Adrenal gland (tissue), 12 donors: Measurements from ENCODE around the gene PAQR5. TPM values are rescaled to one million over a fixed set of nuclear protein-coding genes. Genes with fewer than 3 reads are reported as not detected.

Experiments
- DNase-seq, 7 donors: peaks; one replicate each; pipeline ENCODE4 v3.0.0-alpha.2; 2019 to 2020
- H3K27ac ChIP-seq, 5 donors: fragments of 200-600 bp; sonication (generic) in 4 of 5; 1 replicate in 3 of 5; 2 replicates in 2 of 5; pipeline versions ENCODE4 v1.5.1 to v1.8.0; 2016 to 2020; ENCODE audit warnings: mild to moderate bottlenecking in 1 of 5
- H3K27me3 ChIP-seq: fragments of 200-600 bp; 2 replicates; pipeline ENCODE4 v1.8.0; 2021
- H3K36me3 ChIP-seq, 2 donors: fragments of 200-600 bp; replicated peaks in 1 of 2; 1 replicate in 1 of 2; 2 replicates in 1 of 2; pipeline versions ENCODE4 v1.5.1 to v1.8.0; 2018 to 2022
- H3K4me1 ChIP-seq, 2 donors: fragments of 200-600 bp; replicated peaks in 1 of 2; 1 replicate in 1 of 2; 2 replicates in 1 of 2; pipeline versions ENCODE4 v1.5.1 to v1.8.0; 2018 to 2021
- H3K4me3 ChIP-seq, 4 donors: fragments of 200-600 bp; sonication (generic) in 3 of 4; one replicate each; pipeline ENCODE4 v1.5.1; 2016 to 2018
- H3K9me3 ChIP-seq, 3 donors: fragments of 200-600 bp; sonication (generic) in 1 of 3; replicated peaks in 1 of 3; 1 replicate in 2 of 3; 2 replicates in 1 of 3; pipeline versions ENCODE4 v1.5.1 to v1.8.0; 2016 to 2021
- POLR2A ChIP-seq, 2 donors: fragments of 450-650 bp; IDR thresholded peaks; one replicate each; pipeline ENCODE4 v1.6.1; 2017; ENCODE audit warnings: antibody characterized with exemption in 2 of 2, mild to moderate bottlenecking in 2 of 2, moderate library complexity in 1 of 2
- WGBS, 4 donors: extraction: QIAGEN DNeasy Blood & Tissue Kit in 2 of 4; methylation state at CpG; one replicate each; pipeline versions ENCODE4 v1.1.5 to v1.1.7; 2013 to 2017; 5-methylcytosine and 5-hydroxymethylcytosine counted together
- intact Hi-C, 2 donors: fragments of 100-400 bp; cut with DNase I; formaldehyde crosslinking; loops; one replicate each; pipeline versions ENCODE4 v1.14.1 to v1.15.0; 2022 to 2023
- polyA plus RNA-seq, 3 donors: library from polyadenylated mRNA; stranded (reverse); fragments of 200-250 nt in 2 of 3; fragments of 350-450 nt in 1 of 3; fragmentation: Illumina TruSeq in 1 of 3; extraction: RNeasy Lipid Tissue Mini Kit (QIAGEN cat#74804) in 1 of 3; gene quantifications; one replicate each; pipeline ENCODE4 v1.2.3, GENCODE V29; 2013 to 2014
- total RNA-seq, 9 donors: library from RNA; depleted of rRNA in 4 of 9; stranded (reverse); fragments of >200 nt in 4 of 9; fragments of 120-200 nt in 1 of 9; fragmentation: NEBNext Ultra II Directional in 1 of 9; extraction: Animal tissue kit (Norgen Biotek cat#: 25700) in 1 of 9; gene quantifications; one replicate each; pipeline versions ENCODE4 v1.1.0 to v1.2.4, GENCODE V29; 2013 to 2023
- TF ChIP-seq, protein P1 (sequence below), 6 experiments: fragments of 450-650 bp in 4 of 6; fragments of 200-600 bp in 2 of 6; sonication (generic) in 1 of 6; IDR thresholded peaks; 1 replicate in 5 of 6; 2 replicates in 1 of 6; pipeline versions ENCODE4 v1.5.1 to v1.8.0; 2016 to 2021; ENCODE audit warnings: antibody characterized with exemption in 6 of 6, mild to moderate bottlenecking in 2 of 6, moderate library complexity in 1 of 6
- donor health status: healthy with polysubstance abuse.
- donor health status: Bipolar disorder and iron deficiency.
- donor health status: DM: yes; HTN: yes; CAD: no.
- donor health status: DM: no; HTN: no; CAD: no.
- donor health status: DM: no; HTN: no; CAD: no.
- donor health status: DM: yes; HTN: yes; CAD: no.

The PAQR5 gene
- total and polyA plus RNA-seq, 12 donors = 11.7 to 78.2 (median 39.7) TPM

DNA sequence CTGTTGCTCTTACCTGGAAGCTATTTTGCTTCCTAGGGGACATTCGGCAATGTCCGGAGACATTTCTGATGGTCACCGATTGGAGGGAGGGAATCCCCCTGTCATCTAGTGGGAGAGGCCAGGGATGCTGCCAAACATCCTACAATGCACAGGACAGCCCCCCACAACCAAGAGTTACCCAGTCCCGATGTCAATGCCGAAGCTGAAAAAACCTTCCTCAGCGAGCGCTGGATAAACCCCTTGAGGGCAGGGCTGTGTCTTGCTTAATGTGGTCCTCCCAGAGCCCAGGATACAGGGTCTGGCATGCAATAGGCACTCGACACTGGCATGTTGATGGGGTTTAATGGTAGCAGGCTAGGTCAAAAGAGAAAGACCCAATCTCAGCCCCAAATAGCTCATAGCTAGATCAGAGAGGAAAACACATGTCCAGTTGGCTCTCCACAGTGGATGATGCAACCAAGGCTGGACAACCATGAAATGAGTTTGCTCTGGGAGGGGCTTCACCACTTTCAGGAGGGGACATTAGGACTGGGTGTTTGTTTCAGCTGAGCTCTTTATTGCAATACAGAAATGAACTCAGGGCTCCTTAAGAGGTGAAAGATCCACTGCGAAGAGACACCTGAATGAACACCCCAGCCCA, 16.5 kb upstream of the PAQR5 start:
- intact Hi-C loops = no loop called here

DNA sequence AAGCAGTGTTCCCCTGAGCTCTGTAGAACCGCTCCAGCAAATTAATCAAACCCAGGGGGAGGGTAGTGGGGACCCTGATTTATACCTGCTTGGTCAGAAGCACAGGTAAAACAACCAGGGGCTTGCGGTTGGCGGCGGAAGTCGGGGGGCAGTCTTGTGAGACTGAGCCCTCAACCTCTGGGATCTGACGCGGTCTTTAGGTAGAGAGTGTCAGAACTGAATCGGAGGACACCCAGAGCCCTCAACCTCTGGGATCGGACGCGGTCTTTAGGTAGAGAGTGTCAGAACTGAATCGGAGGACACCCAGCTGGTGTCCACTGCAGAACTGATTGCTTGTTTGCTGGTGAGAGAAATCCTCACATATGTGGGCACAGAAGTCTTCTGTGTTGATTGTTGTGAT, 12.9 kb upstream of the PAQR5 start:
- peak in 1 of 7 donors; percentile 48 for DNase-seq
- intact Hi-C loops = no loop called here
- Histone ChIP-seq H3K4me1 (peaks cover 0 to 12% of the 10 kb centered on the region in 2 donors), H3K27ac (no peak overlapping the region), H3K9me3 (no peaks in the 10 kb centered on the region), H3K36me3 (no peaks in the 10 kb centered on the region), H3K27me3 (no peaks in the 10 kb centered on the region), H3K4me3 (no peak overlapping the region)
- WGBS, 4 donors = 94 to 98% (median 96%) methylated on average over 12 of the region's 12 CpGs
- TF ChIP-seq POLR2A (IDR thresholded peaks at IDR 0.05) = no peak
- TF ChIP-seq, protein P1, sequence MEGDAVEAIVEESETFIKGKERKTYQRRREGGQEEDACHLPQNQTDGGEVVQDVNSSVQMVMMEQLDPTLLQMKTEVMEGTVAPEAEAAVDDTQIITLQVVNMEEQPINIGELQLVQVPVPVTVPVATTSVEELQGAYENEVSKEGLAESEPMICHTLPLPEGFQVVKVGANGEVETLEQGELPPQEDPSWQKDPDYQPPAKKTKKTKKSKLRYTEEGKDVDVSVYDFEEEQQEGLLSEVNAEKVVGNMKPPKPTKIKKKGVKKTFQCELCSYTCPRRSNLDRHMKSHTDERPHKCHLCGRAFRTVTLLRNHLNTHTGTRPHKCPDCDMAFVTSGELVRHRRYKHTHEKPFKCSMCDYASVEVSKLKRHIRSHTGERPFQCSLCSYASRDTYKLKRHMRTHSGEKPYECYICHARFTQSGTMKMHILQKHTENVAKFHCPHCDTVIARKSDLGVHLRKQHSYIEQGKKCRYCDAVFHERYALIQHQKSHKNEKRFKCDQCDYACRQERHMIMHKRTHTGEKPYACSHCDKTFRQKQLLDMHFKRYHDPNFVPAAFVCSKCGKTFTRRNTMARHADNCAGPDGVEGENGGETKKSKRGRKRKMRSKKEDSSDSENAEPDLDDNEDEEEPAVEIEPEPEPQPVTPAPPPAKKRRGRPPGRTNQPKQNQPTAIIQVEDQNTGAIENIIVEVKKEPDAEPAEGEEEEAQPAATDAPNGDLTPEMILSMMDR (IDR thresholded peaks at IDR 0.05) = no peak

More for the DNA sequence above, 16.5 kb upstream of the PAQR5 start:
- H3K4me3 ChIP-seq = no peak overlapping the region
- no peaks in the 10 kb centered on the region for H3K9me3 ChIP-seq
- DNase-seq = no peak
- 86 to 98% (median 95%) methylated on average over 5 to 9 of the region's 9 CpGs for WGBS, 4 donors
- H3K27me3 ChIP-seq = no peaks in the 10 kb centered on the region
- no peaks in the 10 kb centered on the region for H3K36me3 ChIP-seq
- no peak for TF ChIP-seq POLR2A (IDR thresholded peaks at IDR 0.05)
- TF ChIP-seq, protein P1 (IDR thresholded peaks at IDR 0.05) = no peak
- peaks cover 0 to 7% of the 10 kb centered on the region in 2 donors for H3K4me1 ChIP-seq
- no peak overlapping the region for H3K27ac ChIP-seq

DNA sequence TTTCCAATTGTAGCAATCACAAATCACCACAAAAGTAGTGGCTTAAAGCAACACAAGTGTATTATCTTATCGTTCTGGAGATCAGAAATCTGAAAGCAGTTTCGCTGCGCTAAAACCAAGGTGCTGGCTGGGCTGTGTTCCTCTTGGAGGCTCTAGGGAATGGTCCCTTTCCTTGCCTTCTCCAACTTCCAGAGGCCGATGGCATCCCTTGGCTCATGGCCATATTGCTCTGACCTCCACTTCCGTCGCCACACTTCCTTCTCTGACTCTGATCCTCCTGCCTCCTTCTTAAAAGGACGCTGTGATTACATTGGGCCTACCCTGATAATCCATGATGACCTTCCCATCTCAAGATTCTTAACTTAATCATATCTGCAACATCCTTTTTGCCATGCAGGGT, 10.7 kb upstream of the PAQR5 start:
- Histone ChIP-seq H3K27me3 (no peaks in the 10 kb centered on the region), H3K4me1 (peaks cover 0 to 12% of the 10 kb centered on the region in 2 donors), H3K27ac (no peak overlapping the region), H3K36me3 (no peaks in the 10 kb centered on the region), H3K4me3 (no peak overlapping the region), H3K9me3 (no peaks in the 10 kb centered on the region)
- WGBS, 4 donors = 87 to 91% (median 88%) methylated on average over 7 of the region's 7 CpGs
- peak in 1 of 7 donors; percentile 35 for DNase-seq
- TF ChIP-seq, protein P1 (IDR thresholded peaks at IDR 0.05) = no peak
- TF ChIP-seq POLR2A (IDR thresholded peaks at IDR 0.05) = no peak
- intact Hi-C loops = no loop called here

DNA sequence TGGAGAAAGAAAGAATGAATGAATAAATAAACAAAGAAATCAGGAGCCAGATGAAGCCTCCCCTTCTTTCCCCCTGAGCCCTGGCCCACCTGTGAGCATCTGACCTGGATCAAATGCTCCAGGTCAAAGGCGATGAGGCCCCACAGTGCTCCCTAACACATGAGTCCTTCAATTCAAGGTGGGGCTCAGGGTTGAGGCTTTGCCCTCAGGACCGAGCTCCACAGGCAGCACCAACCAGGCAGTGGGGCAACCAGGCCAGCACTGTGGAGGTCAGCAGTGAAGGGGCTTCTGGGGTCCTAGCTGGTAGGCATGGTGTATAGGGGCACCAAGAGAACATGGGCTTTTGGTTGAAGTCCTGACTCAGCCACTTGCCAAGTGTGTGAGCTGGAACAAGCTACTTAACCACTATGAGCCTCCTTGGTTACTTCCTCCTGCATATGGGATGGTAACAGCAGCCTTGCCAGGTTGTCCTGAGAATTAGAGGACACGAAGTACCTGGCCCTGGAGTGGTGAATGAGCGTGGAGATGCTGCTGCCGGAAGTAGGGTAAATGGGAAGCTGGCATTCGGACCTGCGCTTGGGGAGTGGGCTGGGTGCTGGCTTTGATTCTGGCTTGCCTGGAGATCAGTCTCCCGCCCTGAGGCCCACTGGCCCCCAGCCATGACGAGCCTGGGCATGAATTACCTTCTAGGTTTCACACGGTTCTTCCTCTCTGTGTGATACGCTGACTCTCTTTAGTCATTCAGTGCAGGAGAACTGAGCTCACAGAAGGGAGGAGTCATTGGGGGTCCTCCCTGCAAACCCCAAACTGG, 10.0 kb upstream of the PAQR5 start:
- H3K9me3 ChIP-seq = no peaks in the 10 kb centered on the region
- no peak for TF ChIP-seq POLR2A (IDR thresholded peaks at IDR 0.05)
- H3K27me3 ChIP-seq = no peaks in the 10 kb centered on the region
- intact Hi-C loops = no loop called here
- peak overlapping the region in 1 of 5 donors; percentile 66 for H3K27ac ChIP-seq
- peak in 1 of 7 donors; percentile 35 for DNase-seq
- no peaks in the 10 kb centered on the region for H3K36me3 ChIP-seq
- H3K4me3 ChIP-seq = no peak overlapping the region
- WGBS, 4 donors = 83 to 89% (median 88%) methylated on average over 9 to 11 of the region's 11 CpGs
- peaks cover 0 to 10% of the 10 kb centered on the region in 2 donors for H3K4me1 ChIP-seq
